Astrocyte of the spinal cord (primary cell): ENCODE data around the gene PARD3B.

ENCODE experiments used
- DNase-seq: peaks from one replicate; pipeline ENCODE4 v3.0.0; 2011; ENCODE audit warnings: low read depth, low spot score
- H3K4me3 ChIP-seq: 2 replicates; pipeline ENCODE4 v1.5.1; 2011; ENCODE audit warnings: low read depth, mild to moderate bottlenecking, low read length, moderate library complexity
- in situ Hi-C: cut with HindIII; loops from 2 replicates; pipeline ENCODE4 v1.10.0; 2017; ENCODE audit warnings: low sequenced_read_pairs
- TF ChIP-seq, protein P1 (sequence below): IDR thresholded peaks from 2 replicates; pipeline ENCODE4 v1.5.1; 2012; ENCODE audit warnings: low read depth, mild to moderate bottlenecking, low read length, inconsistent platforms

Gene PARD3B

DNA sequence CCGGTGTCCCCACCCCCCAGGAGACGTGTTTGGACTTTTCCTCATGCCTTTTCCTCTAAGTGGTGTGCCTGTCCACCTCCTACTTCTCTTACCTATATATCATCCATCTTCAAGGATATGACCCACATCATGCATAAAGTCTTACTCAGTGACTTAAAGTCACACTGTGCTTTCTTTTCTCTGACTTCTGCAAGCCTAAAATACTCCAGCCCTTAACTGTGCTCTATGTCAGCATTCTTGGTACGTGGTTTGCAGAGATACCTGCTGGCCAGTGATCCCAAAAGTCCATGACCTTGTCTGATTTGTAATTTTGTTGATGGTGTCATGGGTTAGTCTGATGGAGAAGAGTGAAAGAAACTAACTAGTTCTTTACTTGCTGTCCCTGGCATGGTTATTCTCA is 743.4 kb downstream of the PARD3B start:
- TF ChIP-seq, protein P1, sequence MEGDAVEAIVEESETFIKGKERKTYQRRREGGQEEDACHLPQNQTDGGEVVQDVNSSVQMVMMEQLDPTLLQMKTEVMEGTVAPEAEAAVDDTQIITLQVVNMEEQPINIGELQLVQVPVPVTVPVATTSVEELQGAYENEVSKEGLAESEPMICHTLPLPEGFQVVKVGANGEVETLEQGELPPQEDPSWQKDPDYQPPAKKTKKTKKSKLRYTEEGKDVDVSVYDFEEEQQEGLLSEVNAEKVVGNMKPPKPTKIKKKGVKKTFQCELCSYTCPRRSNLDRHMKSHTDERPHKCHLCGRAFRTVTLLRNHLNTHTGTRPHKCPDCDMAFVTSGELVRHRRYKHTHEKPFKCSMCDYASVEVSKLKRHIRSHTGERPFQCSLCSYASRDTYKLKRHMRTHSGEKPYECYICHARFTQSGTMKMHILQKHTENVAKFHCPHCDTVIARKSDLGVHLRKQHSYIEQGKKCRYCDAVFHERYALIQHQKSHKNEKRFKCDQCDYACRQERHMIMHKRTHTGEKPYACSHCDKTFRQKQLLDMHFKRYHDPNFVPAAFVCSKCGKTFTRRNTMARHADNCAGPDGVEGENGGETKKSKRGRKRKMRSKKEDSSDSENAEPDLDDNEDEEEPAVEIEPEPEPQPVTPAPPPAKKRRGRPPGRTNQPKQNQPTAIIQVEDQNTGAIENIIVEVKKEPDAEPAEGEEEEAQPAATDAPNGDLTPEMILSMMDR, result no peak
- in situ Hi-C loops, result no loop called here
- no peak overlapping the region for H3K4me3 ChIP-seq
- DNase-seq, result no peak

DNA sequence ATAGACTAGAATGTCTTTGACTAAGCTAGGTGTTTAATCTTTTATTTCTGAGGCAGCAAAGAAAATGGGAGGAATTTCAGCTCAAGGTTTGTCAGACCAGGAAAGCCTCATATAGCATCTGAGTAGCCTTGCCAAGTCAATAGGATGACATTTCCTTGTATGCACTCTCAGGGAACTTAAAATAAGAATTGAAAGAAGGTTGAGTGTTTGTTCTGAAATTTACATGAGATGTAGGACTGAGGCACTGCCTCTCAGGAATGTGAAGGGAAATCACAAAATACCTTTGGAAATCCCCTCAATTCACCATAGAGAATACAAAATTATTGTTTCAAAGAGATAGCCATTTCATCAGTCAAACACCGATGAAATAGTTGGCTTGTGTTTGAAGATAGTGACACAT is 745.0 kb downstream of the PARD3B start:
- TF ChIP-seq, protein P1, result no peak
- in situ Hi-C loops, result no loop called here
- no peak overlapping the region for H3K4me3 ChIP-seq
- no peak for DNase-seq

DNA sequence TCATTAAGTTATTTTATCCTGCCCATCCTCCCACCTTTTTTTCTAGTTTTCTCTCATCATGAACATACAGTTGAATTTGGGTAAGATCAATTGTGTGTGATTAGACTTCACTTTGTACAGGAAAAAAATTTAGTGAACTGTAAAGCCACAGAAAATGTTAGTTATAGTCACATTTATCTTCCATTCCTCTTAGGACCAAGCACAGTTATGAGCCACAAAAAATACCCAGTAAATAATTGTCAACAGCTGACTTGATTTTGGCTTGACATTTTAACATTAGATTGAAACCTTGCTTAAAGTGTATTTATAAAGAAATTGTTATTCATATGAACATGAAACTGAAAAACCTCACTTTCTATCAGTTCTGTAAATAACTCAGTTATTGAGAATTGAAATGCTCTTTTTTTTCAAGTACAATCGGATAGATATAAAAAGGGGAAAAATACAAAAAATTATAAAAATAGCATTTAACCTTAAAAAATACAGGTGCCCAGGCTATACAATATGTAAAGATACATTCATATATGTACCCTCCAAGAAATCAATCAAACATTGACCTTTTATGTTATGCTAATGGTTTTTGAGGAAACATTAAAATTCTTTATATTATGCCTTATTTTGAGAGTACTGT is 747.5 kb downstream of the PARD3B start:
- DNase-seq, result no peak

DNA sequence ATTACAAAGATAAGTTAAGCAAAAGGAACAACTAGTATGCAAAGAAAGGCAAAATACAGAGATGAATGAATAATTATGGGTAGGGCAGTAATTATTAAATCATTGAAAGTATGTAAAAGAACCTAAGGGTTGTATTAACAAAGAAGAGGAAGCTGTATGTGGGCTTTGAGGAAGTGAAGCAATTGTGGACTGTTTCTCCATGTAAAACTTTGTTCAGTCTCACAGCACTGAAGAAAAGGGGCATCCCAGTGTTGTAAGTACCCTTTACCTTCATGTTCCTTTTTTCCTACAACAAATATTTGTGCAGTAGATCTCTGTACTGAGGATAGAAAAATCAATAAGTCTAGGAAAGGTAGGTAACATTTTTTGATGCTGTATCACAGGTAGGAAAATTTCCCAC is 748.3 kb downstream of the PARD3B start:
- in situ Hi-C loops, result no loop called here
- H3K4me3 ChIP-seq, result no peak overlapping the region
- no peak for DNase-seq
- TF ChIP-seq, protein P1, result no peak

More for the DNA sequence above, 747.5 kb downstream of the PARD3B start:
- TF ChIP-seq, protein P1, result no peak
- in situ Hi-C loops, result no loop called here
- H3K4me3 ChIP-seq, result no peak overlapping the region

DNA sequence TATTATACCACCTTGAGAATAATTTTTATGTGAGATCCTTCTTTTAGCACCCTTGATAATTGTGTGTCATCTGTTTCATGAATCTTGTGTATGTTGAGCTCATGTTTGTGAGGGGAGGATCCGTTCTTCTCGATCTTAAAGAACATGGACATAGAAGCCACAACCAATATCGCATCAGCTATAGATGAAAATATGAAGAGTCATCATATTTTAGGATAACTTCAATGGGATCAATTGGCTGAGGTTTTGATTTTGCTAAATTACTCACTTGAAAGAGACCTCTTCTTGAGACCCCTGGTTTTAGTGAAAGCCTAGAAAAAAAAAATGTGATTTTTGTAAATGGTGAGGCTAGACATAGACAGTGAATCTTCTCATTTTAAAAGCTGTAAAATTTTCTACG is 751.7 kb downstream of the PARD3B start:
- DNase-seq, result no peak
- TF ChIP-seq, protein P1, result no peak
- no peak overlapping the region for H3K4me3 ChIP-seq
- in situ Hi-C loops, result no loop called here

DNA sequence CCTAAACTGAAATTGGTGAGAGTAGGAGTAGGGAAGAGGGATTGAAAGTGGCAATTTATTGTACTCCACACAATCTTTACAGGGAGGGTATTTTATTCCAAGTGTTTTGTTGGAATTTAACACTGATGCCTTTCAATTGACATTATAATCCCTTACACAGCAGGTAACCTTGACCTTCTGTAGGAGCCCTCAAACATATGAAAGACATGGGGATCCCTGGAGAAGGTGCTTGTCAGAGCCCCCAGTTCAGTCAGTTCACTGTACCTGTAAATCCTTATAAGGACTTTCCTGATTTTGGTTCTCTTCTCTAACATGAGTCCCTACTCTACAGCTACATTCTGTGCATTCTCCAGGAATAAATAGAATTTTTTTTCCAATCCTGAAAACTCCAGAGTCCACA is 752.1 kb downstream of the PARD3B start:
- DNase-seq, result no peak
- TF ChIP-seq, protein P1, result no peak

More for the DNA sequence above, 752.1 kb downstream of the PARD3B start:
- in situ Hi-C loops, result no loop called here
- H3K4me3 ChIP-seq, result no peak overlapping the region
